Skeletal muscle tissue (tissue), 4 donors: ENCODE measurements around the gene PRRT1. TPM values are rescaled to one million over a fixed set of nuclear protein-coding genes. Genes with fewer than 3 reads are reported as not detected.

Source experiments
- H3K27ac ChIP-seq: one replicate; pipeline ENCODE4 v1.7.0; 2013; ENCODE audit warnings: mild to moderate bottlenecking, low read depth, low read length, inconsistent platforms
- H3K27me3 ChIP-seq, 3 donors: one replicate each; pipeline ENCODE4 v1.7.0; 2013; ENCODE audit warnings: low read length in 3 of 3; ENCODE audit not compliant: control insufficient read depth in 3 of 3, insufficient read depth in 3 of 3
- H3K36me3 ChIP-seq, 3 donors: one replicate each; pipeline ENCODE4 v1.7.0; 2013; ENCODE audit warnings: low read length in 3 of 3; ENCODE audit not compliant: control insufficient read depth in 3 of 3, insufficient read depth in 3 of 3
- H3K4me1 ChIP-seq, 3 donors: one replicate each; pipeline ENCODE4 v1.7.0; 2013; ENCODE audit warnings: low read length in 3 of 3, mild to moderate bottlenecking in 3 of 3; ENCODE audit not compliant: control insufficient read depth in 3 of 3, insufficient read depth in 3 of 3
- H3K4me3 ChIP-seq, 3 donors: one replicate each; pipeline ENCODE4 v1.7.0; 2013; ENCODE audit warnings: low read length in 3 of 3
- H3K9ac ChIP-seq, 3 donors: one replicate each; pipeline ENCODE4 v1.7.0; 2013; ENCODE audit warnings: low read length in 3 of 3, mild to moderate bottlenecking in 3 of 3, moderate library complexity in 2 of 3, low read depth in 1 of 3
- H3K9me3 ChIP-seq, 3 donors: one replicate each; pipeline ENCODE4 v1.7.0; 2013; ENCODE audit warnings: low read length in 3 of 3; ENCODE audit not compliant: control insufficient read depth in 3 of 3
- total RNA-seq: library from RNA; depleted of rRNA; stranded (reverse); fragments of >200 nt; gene quantifications from one replicate; pipeline ENCODE4 v1.2.3, GENCODE V29; 2014
- donor health status: Osteomylitis.

PRRT1 gene
- total RNA-seq, 1 donor from 2014 or later = not detected

DNA sequence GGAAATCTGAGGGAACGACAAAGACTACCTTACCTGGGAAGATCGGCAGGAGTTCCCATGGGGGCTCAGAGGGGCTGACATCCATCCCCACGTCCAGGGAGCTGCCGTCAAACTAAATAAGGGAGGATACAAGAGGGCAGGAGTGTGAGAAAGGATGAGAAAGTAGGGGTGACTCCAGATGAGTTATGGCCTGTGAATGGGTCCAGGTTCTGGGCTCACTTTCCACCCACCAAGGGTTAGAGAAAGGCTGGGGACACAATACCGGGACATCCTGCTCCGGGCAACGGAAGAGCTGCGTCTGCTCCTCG lies 24.4 kb downstream of the PRRT1 start:
- peaks cover 24 to 31% (median 28%) of the 10 kb centered on the region in 3 donors for H3K4me1 ChIP-seq
- peak overlapping the region; percentile 89 for H3K27ac ChIP-seq
- no peaks in the 10 kb centered on the region for H3K9me3 ChIP-seq
- peak overlapping the region; percentile 90 to 97 (median 97) for H3K9ac ChIP-seq
- H3K36me3 ChIP-seq = peaks cover 24 to 28% (median 27%) of the 10 kb centered on the region in 3 donors
- H3K4me3 ChIP-seq = peak overlapping the region; percentile 97 to 100 (median 99)
- no peaks in the 10 kb centered on the region for H3K27me3 ChIP-seq

DNA sequence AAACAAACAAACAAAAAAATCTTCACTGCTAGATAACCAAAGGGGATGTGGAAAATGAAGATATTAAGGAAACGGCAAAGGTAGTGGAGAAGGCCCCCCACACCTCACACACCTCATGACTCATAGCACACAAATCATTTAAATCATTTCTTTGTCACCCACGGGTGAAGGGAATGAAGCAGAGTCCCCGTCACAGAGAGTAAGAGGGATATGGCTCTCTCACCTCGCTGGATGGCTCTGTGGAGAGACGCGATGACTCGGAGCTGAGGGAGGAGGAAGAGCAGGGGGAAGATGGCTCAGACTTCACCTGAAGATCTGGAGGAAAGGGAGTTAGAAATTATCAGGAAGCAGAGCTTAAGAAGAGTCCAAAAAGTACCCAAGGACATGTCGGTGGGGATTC lies 24.9 kb downstream of the PRRT1 start:
- Histone ChIP-seq H3K4me3 (peak overlapping the region; percentile 97 to 100 (median 99)), H3K9me3 (no peaks in the 10 kb centered on the region), H3K36me3 (peaks cover 28 to 32% (median 30%) of the 10 kb centered on the region in 3 donors), H3K27ac (no peak overlapping the region), H3K4me1 (peaks cover 24 to 31% (median 28%) of the 10 kb centered on the region in 3 donors), H3K9ac (peak overlapping the region in 2 of 3 donors; percentile 90 to 97), H3K27me3 (no peaks in the 10 kb centered on the region)

GRCh38 chr6:32123681-32124080 lies 28.1 kb downstream of the PRRT1 start:
- Histone ChIP-seq H3K4me3 (no peak overlapping the region), H3K9ac (no peak overlapping the region), H3K27ac (no peak overlapping the region), H3K27me3 (no peaks in the 10 kb centered on the region), H3K9me3 (no peaks in the 10 kb centered on the region), H3K36me3 (peaks cover 49 to 52% (median 50%) of the 10 kb centered on the region in 3 donors), H3K4me1 (peaks cover 21 to 29% (median 27%) of the 10 kb centered on the region in 3 donors)

GRCh38 chr6:32120573-32121059 lies 31.1 kb downstream of the PRRT1 start:
- no peak overlapping the region for H3K9ac ChIP-seq
- H3K27ac ChIP-seq = no peak overlapping the region
- H3K27me3 ChIP-seq = no peaks in the 10 kb centered on the region
- no peaks in the 10 kb centered on the region for H3K9me3 ChIP-seq
- no peak overlapping the region for H3K4me3 ChIP-seq
- H3K36me3 ChIP-seq = peaks cover 59 to 72% (median 70%) of the 10 kb centered on the region in 3 donors
- peaks cover 10 to 14% (median 11%) of the 10 kb centered on the region in 3 donors for H3K4me1 ChIP-seq

GRCh38 chr6:32118782-32119628 lies 32.7 kb downstream of the PRRT1 start:
- peaks cover 10 to 18% (median 11%) of the 10 kb centered on the region in 3 donors for H3K4me1 ChIP-seq
- no peaks in the 10 kb centered on the region for H3K9me3 ChIP-seq
- no peak overlapping the region for H3K27ac ChIP-seq
- peak overlapping the region; percentile 1 to 51 (median 23) for H3K9ac ChIP-seq
- no peak overlapping the region for H3K4me3 ChIP-seq
- peaks cover 55 to 70% (median 65%) of the 10 kb centered on the region in 3 donors for H3K36me3 ChIP-seq
- no peaks in the 10 kb centered on the region for H3K27me3 ChIP-seq

GRCh38 chr6:32117461-32117860 lies 34.3 kb downstream of the PRRT1 start:
- Histone ChIP-seq H3K9me3 (no peaks in the 10 kb centered on the region), H3K9ac (no peak overlapping the region), H3K36me3 (peaks cover 48 to 64% (median 57%) of the 10 kb centered on the region in 3 donors), H3K4me3 (no peak overlapping the region), H3K4me1 (peaks cover 20 to 27% (median 21%) of the 10 kb centered on the region in 3 donors), H3K27me3 (no peaks in the 10 kb centered on the region), H3K27ac (no peak overlapping the region)

- H3K27me3 ChIP-seq = no peaks in the 10 kb centered on the region
- H3K27ac ChIP-seq = no peak overlapping the region
- H3K9me3 ChIP-seq = no peaks in the 10 kb centered on the region
- no peak overlapping the region for H3K9ac ChIP-seq
- H3K4me3 ChIP-seq = no peak overlapping the region
- peaks cover 22 to 27% (median 26%) of the 10 kb centered on the region in 3 donors for H3K4me1 ChIP-seq
- peaks cover 42 to 58% (median 51%) of the 10 kb centered on the region in 3 donors for H3K36me3 ChIP-seq
These were observed 35.1 kb downstream of the PRRT1 start for GRCh38 chr6:32116674-32117073.

- H3K4me1 ChIP-seq = peaks cover 32 to 35% (median 34%) of the 10 kb centered on the region in 3 donors
These were observed 36.1 kb downstream of the PRRT1 start for GRCh38 chr6:32115623-32116022.

DNA sequence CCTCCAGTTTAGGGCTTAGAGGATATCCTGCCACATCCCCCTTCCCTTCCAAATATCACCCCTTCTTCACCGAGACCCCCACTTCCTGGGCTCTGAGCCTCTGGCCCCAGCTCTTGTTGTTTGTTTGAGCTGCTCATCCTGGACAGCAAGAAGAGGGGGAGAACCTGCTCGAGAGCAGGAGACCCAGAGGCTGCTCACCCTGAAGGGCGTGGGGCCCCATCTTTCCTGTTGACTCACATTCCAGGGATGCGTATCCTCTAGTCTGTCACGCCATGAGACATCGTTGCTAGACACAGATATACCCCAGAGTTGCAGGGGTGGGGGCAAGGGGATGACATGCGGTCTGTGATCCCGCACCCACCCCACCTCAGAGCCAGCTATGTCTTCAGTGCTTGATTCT lies 36.9 kb downstream of the PRRT1 start:
- Histone ChIP-seq H3K9ac (no peak overlapping the region), H3K27ac (peak overlapping the region; percentile 85), H3K9me3 (no peaks in the 10 kb centered on the region), H3K27me3 (peaks cover 5 to 10% (median 5%) of the 10 kb centered on the region in 3 donors), H3K36me3 (peaks cover 31 to 46% (median 40%) of the 10 kb centered on the region in 3 donors), H3K4me1 (peaks cover 37 to 40% (median 40%) of the 10 kb centered on the region in 3 donors), H3K4me3 (no peak overlapping the region)

More at GRCh38 chr6:32115623-32116022, 36.1 kb downstream of the PRRT1 start:
- no peak overlapping the region for H3K9ac ChIP-seq
- H3K27ac ChIP-seq = peak overlapping the region; percentile 12
- no peaks in the 10 kb centered on the region for H3K9me3 ChIP-seq
- H3K27me3 ChIP-seq = peaks cover 1 to 4% (median 2%) of the 10 kb centered on the region in 3 donors
- peaks cover 34 to 47% (median 42%) of the 10 kb centered on the region in 3 donors for H3K36me3 ChIP-seq
- no peak overlapping the region for H3K4me3 ChIP-seq
